Omental fat pad (tissue), 4 donors: ENCODE results near the gene TMEM168. TPM values are rescaled to one million over a fixed set of nuclear protein-coding genes. Genes with fewer than 3 reads are reported as not detected.

Source experiments
- ATAC-seq: fragments of 150-250 bp; one replicate; pipeline ENCODE4 v1.9.1; 2016; ENCODE audit warnings: mild to moderate bottlenecking, moderate library complexity; ENCODE audit not compliant: low FRiP score
- DNase-seq: peaks from one replicate; pipeline ENCODE4 v3.0.0-alpha.2; 2019; ENCODE audit warnings: low spot score
- CTCF ChIP-seq, 3 donors: fragments of 450-650 bp; IDR thresholded peaks; one replicate each; pipeline ENCODE4 v1.5.1; 2016 to 2017; ENCODE audit warnings: antibody characterized with exemption in 3 of 3, mild to moderate bottlenecking in 3 of 3, moderate library complexity in 2 of 3
- total RNA-seq, 4 donors: library from RNA; depleted of rRNA; stranded (reverse); fragments of >200 nt; gene quantifications; one replicate each; pipeline ENCODE4 v1.1.0, GENCODE V29; 2016

Gene TMEM168
- total RNA-seq, 4 donors from 2014 or later = 17.9 to 28.7 (median 20.8) TPM

- ATAC-seq (no peak), DNase-seq (no peak)
These were observed 26.9 kb downstream of the TMEM168 start for GRCh38 chr7:112763298-112763697.

GRCh38 chr7:112759905-112760304 lies 30.3 kb downstream of the TMEM168 start:
- DNase-seq = no peak
- no peak for TF ChIP-seq CTCF (IDR thresholded peaks at IDR 0.05)
- no peak for ATAC-seq

More at GRCh38 chr7:112763298-112763697, 26.9 kb downstream of the TMEM168 start:
- TF ChIP-seq CTCF (IDR thresholded peaks at IDR 0.05) = no peak

- TF ChIP-seq CTCF (IDR thresholded peaks at IDR 0.05) = no peak
- ATAC-seq (no peak), DNase-seq (no peak)
These were observed 32.9 kb downstream of the TMEM168 start for GRCh38 chr7:112757337-112757736.

GRCh38 chr7:112753298-112753697 lies 36.9 kb downstream of the TMEM168 start:
- DNase-seq (no peak), ATAC-seq (no peak)
- no peak for TF ChIP-seq CTCF (IDR thresholded peaks at IDR 0.05)

- no peak for TF ChIP-seq CTCF (IDR thresholded peaks at IDR 0.05)
- DNase-seq (no peak), ATAC-seq (no peak)
These were observed 37.6 kb downstream of the TMEM168 start for GRCh38 chr7:112752576-112752975.

- no peak for ATAC-seq
- no peak for DNase-seq
- TF ChIP-seq CTCF (IDR thresholded peaks at IDR 0.05) = no peak
These were observed 40.4 kb downstream of the TMEM168 start for GRCh38 chr7:112749775-112750174.

GRCh38 chr7:112748381-112748780 lies 41.8 kb downstream of the TMEM168 start:
- no peak for TF ChIP-seq CTCF (IDR thresholded peaks at IDR 0.05)
- ATAC-seq = no peak
- no peak for DNase-seq
